Calu3 (cell line): ENCODE data around the gene SLC6A9. TPM values are rescaled to one million over a fixed set of nuclear protein-coding genes. Genes with fewer than 3 reads are reported as not detected.

Experiments used
- BruUV-seq: library from RNA; stranded (reverse); fragments of 400-500 nt; replicated peaks from 2 replicates; lab custom pipeline; 2021; lab: Mats Ljungman, UMichigan
- CTCF ChIA-PET: fragments of 300-600 bp; sonication (Branson Sonifier 250); formaldehyde crosslinking; loops from one replicate; lab custom pipeline; 2022; ENCODE audit warnings: antibody characterized with exemption; lab: Charles Lee
- DNase-seq: peaks from one replicate; pipeline ENCODE4 v3.0.0; 2022
- H3K27ac Mint-ChIP-seq: one replicate; pipeline ENCODE4 v1.8.0; 2022; ENCODE audit warnings: mixed read lengths; ENCODE audit not compliant: unreplicated experiment
- H3K27me3 Mint-ChIP-seq: one replicate; pipeline ENCODE4 v1.8.0; 2022; ENCODE audit warnings: mixed read lengths; ENCODE audit not compliant: unreplicated experiment
- H3K36me3 Mint-ChIP-seq: one replicate; pipeline ENCODE4 v1.8.0; 2022; ENCODE audit warnings: mild to moderate bottlenecking, moderate library complexity, mixed read lengths; ENCODE audit not compliant: insufficient read depth, unreplicated experiment
- H3K4me1 Mint-ChIP-seq: one replicate; pipeline ENCODE4 v1.8.0; 2022; ENCODE audit warnings: mild to moderate bottlenecking, low read depth, mixed read lengths; ENCODE audit not compliant: unreplicated experiment
- H3K4me3 Mint-ChIP-seq: one replicate; pipeline ENCODE4 v1.8.0; 2022; ENCODE audit warnings: mild to moderate bottlenecking, low read depth, moderate library complexity, mixed read lengths; ENCODE audit not compliant: unreplicated experiment
- H3K9me3 Mint-ChIP-seq: one replicate; pipeline ENCODE4 v1.8.0; 2022; ENCODE audit warnings: low read depth, mixed read lengths; ENCODE audit not compliant: unreplicated experiment
- intact Hi-C: fragments of 100-400 bp; cut with micrococcal nuclease; formaldehyde crosslinking; loops from one replicate; pipeline ENCODE4 v1.10.0; 2022; ENCODE audit not compliant: unreplicated experiment
- total RNA-seq: library from RNA; stranded (reverse); gene quantifications from 2 replicates; pipeline ENCODE4 v1.2.3, GENCODE V29; 2022
- TF ChIP-seq, protein P1 (sequence below): fragments of 200-600 bp; IDR thresholded peaks from one replicate; pipeline ENCODE4 v1.8.0; 2022; ENCODE audit warnings: antibody characterized with exemption; ENCODE audit not compliant: unreplicated experiment

SLC6A9 gene
- total RNA-seq, 1 experiment from 2014 or later, result 18.2 TPM

DNA sequence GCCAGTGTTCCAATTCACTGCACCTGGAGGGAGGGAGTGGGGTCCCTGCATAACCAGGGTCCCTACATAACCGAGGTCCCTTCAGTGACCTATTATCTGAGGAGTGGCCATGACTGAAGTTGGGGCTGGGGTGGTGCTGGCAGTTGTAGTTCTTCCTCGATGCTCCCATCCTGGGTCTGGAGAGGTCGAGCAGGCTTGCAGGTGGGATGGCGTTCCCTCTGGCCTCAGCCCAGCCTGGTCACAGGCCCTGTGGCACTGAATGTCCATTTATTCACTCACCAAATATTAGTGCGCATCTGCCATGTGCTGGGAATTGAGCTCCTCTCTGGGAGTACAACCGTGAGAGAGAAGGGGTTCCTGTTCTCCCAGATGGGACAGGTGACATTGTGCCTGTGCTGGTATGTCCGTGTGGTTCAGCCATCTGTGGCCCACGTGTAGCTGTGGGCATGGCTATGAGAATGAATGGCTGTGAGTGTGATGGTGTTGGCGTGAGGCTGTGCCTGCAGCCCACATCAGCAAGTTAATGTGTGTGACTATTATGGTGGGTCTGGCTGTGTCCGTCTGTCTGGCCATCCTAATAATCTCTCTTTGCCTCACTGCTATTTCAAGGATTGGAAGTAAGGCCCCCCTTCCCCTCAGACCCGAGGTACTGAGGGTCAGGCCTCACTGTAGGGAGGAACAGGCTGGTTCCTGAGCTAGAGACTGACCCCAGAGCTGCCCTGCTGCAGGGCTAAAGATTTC is 3.9 kb upstream of the SLC6A9 start:
- CTCF ChIA-PET, result interaction anchor here (1.0 to 2.7 kb wide), 6 partner anchors 10 to 272 kb away, joined by 3 to 32 read pairs (median 6); no protein-coding TSS in a partner anchor
- H3K9me3 Mint-ChIP-seq, result no peaks in the 10 kb centered on the region
- no peak overlapping the region for H3K4me3 Mint-ChIP-seq
- no peak for DNase-seq
- intact Hi-C loops, result no loop called here
- peaks cover 27% of the 10 kb centered on the region for H3K4me1 Mint-ChIP-seq
- TF ChIP-seq, protein P1, sequence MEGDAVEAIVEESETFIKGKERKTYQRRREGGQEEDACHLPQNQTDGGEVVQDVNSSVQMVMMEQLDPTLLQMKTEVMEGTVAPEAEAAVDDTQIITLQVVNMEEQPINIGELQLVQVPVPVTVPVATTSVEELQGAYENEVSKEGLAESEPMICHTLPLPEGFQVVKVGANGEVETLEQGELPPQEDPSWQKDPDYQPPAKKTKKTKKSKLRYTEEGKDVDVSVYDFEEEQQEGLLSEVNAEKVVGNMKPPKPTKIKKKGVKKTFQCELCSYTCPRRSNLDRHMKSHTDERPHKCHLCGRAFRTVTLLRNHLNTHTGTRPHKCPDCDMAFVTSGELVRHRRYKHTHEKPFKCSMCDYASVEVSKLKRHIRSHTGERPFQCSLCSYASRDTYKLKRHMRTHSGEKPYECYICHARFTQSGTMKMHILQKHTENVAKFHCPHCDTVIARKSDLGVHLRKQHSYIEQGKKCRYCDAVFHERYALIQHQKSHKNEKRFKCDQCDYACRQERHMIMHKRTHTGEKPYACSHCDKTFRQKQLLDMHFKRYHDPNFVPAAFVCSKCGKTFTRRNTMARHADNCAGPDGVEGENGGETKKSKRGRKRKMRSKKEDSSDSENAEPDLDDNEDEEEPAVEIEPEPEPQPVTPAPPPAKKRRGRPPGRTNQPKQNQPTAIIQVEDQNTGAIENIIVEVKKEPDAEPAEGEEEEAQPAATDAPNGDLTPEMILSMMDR, result no peak
- BruUV-seq, result no TSS peak
- no peak overlapping the region for H3K27ac Mint-ChIP-seq
- H3K36me3 Mint-ChIP-seq, result peaks cover 18% of the 10 kb centered on the region
- H3K27me3 Mint-ChIP-seq, result no peaks in the 10 kb centered on the region

DNA sequence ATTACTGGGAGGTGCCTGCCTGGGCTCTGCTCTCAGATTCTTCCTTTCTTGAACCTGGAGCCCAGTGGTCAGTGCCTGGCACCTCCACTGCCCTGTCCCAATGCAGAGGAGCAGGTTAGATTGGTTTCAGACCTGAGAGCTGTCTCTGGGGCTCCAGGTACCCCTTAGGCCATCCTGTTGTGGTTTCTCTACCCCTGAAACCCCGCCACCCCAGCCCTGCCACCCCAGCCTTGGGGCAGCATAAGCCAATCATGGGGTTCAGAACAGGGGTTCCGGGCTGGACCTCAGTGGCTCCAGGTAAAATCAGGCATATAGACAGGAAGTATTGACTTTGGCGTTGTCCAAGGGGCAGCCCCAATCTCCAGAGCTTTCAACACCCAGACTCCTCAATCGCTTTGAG is 3.2 kb upstream of the SLC6A9 start:
- H3K27me3 Mint-ChIP-seq, result no peaks in the 10 kb centered on the region
- DNase-seq, result no peak
- BruUV-seq, result no TSS peak
- H3K4me1 Mint-ChIP-seq, result peaks cover 32% of the 10 kb centered on the region
- TF ChIP-seq, protein P1, result no peak
- intact Hi-C loops, result no loop called here
- no peaks in the 10 kb centered on the region for H3K9me3 Mint-ChIP-seq
- no peak overlapping the region for H3K27ac Mint-ChIP-seq
- no peak overlapping the region for H3K4me3 Mint-ChIP-seq
- CTCF ChIA-PET, result interaction anchor here (1.0 kb wide), 1 partner anchor 9 kb away, joined by 5 read pairs; no protein-coding TSS in a partner anchor
- H3K36me3 Mint-ChIP-seq, result peaks cover 25% of the 10 kb centered on the region

DNA sequence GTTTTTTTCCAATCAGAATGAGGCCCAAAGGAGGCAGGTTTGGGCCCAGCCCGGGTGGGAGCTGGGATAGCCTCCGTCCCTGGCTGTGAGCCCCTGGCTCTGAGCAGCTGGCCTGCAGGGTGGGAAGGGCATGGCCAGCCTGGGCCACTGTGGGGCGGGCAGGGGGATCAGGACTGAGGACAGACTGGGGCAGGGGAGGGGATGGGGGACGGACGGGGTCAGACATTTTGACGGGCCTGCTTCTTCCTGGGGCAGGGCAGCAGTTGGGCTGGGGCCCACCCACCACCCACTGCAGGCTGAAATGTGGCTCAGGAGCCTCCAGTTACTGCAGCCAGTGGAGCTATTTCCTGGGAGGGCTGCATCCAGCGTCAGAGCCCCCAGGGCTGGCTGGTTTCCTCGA is 2.5 kb upstream of the SLC6A9 start:
- peaks cover 38% of the 10 kb centered on the region for H3K4me1 Mint-ChIP-seq
- CTCF ChIA-PET, result interaction anchor here (0.6 kb wide), 2 partner anchors 13 to 183 kb away, joined by 3 to 7 read pairs; no protein-coding TSS in a partner anchor
- TF ChIP-seq, protein P1, result no peak
- no peak for DNase-seq
- no peak overlapping the region for H3K27ac Mint-ChIP-seq
- H3K27me3 Mint-ChIP-seq, result no peaks in the 10 kb centered on the region
- no TSS peak for BruUV-seq
- intact Hi-C loops, result no loop called here
- H3K36me3 Mint-ChIP-seq, result peaks cover 29% of the 10 kb centered on the region
- H3K4me3 Mint-ChIP-seq, result no peak overlapping the region
- H3K9me3 Mint-ChIP-seq, result no peaks in the 10 kb centered on the region

DNA sequence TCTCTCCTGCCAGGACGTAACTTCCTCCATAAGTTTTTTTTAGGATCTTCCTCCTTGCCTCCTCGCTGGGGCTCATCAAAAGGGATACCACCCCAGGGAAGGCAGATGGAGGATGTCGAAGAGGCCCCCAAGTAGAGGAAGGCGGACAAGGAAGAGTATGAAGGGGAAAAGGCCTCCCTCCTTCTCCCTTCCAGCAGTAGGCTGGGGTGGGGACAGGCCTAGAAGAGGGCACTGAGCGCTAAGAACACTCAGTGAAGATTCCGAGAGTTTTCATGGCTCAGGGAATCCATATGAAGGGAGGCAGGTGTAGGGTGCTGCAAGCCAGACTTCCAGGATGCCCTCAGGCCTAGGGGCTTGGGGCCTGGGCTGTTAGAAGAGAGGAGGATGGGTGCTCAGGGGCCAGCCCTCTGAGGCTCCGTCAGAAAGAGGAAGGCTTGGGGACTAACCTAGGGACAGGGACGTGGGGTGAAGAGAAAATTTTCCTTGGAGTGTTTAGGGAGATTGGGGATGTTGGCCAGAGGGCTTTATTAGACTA is 1.8 kb upstream of the SLC6A9 start:
- CTCF ChIA-PET, result interaction anchor here (0.6 kb wide), 1 partner anchor 182 kb away, joined by 3 read pairs; no protein-coding TSS in a partner anchor
- no peak overlapping the region for H3K27ac Mint-ChIP-seq

More for the DNA sequence above, 1.8 kb upstream of the SLC6A9 start:
- no peaks in the 10 kb centered on the region for H3K27me3 Mint-ChIP-seq
- intact Hi-C loops, result no loop called here
- peaks cover 45% of the 10 kb centered on the region for H3K4me1 Mint-ChIP-seq
- BruUV-seq, result no TSS peak
- no peak for DNase-seq
- H3K9me3 Mint-ChIP-seq, result no peaks in the 10 kb centered on the region
- peaks cover 35% of the 10 kb centered on the region for H3K36me3 Mint-ChIP-seq
- no peak overlapping the region for H3K4me3 Mint-ChIP-seq
- TF ChIP-seq, protein P1, result no peak
